ENCODE data around the gene POLG.

The POLG gene

GRCh38 chr15:89377024-89377841 is 42.6 kb upstream of the POLG start:
- Histone ChIP-seq H3K9me3 (ENCODE audit: insufficient read depth, low read length, severe bottlenecking) (no peaks in the 10 kb centered on the region), H3K36me3 (ENCODE audit: insufficient read depth, low read length) (no peaks in the 10 kb centered on the region), H3K27ac (ENCODE audit: low read length) (no peak overlapping the region), H3K4me2 (ENCODE audit: insufficient read depth, low read length) (no peak overlapping the region), H3K27me3 (ENCODE audit: insufficient read depth, low read length, poor library complexity) (peaks cover 9% of the 10 kb centered on the region), H3K9ac (ENCODE audit: low read depth, low read length) (no peak overlapping the region), H4K20me1 (ENCODE audit: insufficient read depth, low read length) (no peaks in the 10 kb centered on the region), H2AFZ (ENCODE audit: low read depth, low read length) (no peak overlapping the region), H3K79me2 (ENCODE audit: insufficient read depth, low read length) (no peaks in the 10 kb centered on the region), H3K4me3 (ENCODE audit: low read depth in 1 of 2, low read length in 2 of 2) (no peak overlapping the region), H3K4me1 (ENCODE audit: insufficient read depth, low read length) (no peaks in the 10 kb centered on the region)
- DNase-seq (no peak), ATAC-seq (ENCODE audit: insufficient read depth, low read depth) (no peak)
- no peak for TF ChIP-seq EZH2 (IDR thresholded peaks at IDR 0.05; ENCODE audit: borderline replicate concordance, low read depth, low read length, severe bottlenecking)
- TF ChIP-seq, protein P1, sequence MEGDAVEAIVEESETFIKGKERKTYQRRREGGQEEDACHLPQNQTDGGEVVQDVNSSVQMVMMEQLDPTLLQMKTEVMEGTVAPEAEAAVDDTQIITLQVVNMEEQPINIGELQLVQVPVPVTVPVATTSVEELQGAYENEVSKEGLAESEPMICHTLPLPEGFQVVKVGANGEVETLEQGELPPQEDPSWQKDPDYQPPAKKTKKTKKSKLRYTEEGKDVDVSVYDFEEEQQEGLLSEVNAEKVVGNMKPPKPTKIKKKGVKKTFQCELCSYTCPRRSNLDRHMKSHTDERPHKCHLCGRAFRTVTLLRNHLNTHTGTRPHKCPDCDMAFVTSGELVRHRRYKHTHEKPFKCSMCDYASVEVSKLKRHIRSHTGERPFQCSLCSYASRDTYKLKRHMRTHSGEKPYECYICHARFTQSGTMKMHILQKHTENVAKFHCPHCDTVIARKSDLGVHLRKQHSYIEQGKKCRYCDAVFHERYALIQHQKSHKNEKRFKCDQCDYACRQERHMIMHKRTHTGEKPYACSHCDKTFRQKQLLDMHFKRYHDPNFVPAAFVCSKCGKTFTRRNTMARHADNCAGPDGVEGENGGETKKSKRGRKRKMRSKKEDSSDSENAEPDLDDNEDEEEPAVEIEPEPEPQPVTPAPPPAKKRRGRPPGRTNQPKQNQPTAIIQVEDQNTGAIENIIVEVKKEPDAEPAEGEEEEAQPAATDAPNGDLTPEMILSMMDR (IDR thresholded peaks at IDR 0.05; ENCODE audit: borderline replicate concordance, extremely low read depth, low read length, poor library complexity, severe bottlenecking) = no peak

- Histone ChIP-seq H2AFZ (ENCODE audit: low read depth, low read length) (no peak overlapping the region), H3K9me3 (ENCODE audit: insufficient read depth, low read length, severe bottlenecking) (no peaks in the 10 kb centered on the region), H3K9ac (ENCODE audit: low read depth, low read length) (no peak overlapping the region), H3K4me2 (ENCODE audit: insufficient read depth, low read length) (no peak overlapping the region), H3K36me3 (ENCODE audit: insufficient read depth, low read length) (no peaks in the 10 kb centered on the region), H3K4me3 (ENCODE audit: low read depth in 1 of 2, low read length in 2 of 2) (no peak overlapping the region), H3K27me3 (ENCODE audit: insufficient read depth, low read length, poor library complexity) (peaks cover 3% of the 10 kb centered on the region), H3K79me2 (ENCODE audit: insufficient read depth, low read length) (no peaks in the 10 kb centered on the region), H4K20me1 (ENCODE audit: insufficient read depth, low read length) (no peaks in the 10 kb centered on the region), H3K27ac (ENCODE audit: low read length) (no peak overlapping the region), H3K4me1 (ENCODE audit: insufficient read depth, low read length) (no peaks in the 10 kb centered on the region)
- DNase-seq (no peak), ATAC-seq (ENCODE audit: insufficient read depth, low read depth) (no peak)
- TF ChIP-seq, protein P1 (IDR thresholded peaks at IDR 0.05; ENCODE audit: borderline replicate concordance, extremely low read depth, low read length, poor library complexity, severe bottlenecking) = no peak
- no peak for TF ChIP-seq EZH2 (IDR thresholded peaks at IDR 0.05; ENCODE audit: borderline replicate concordance, low read depth, low read length, severe bottlenecking)
These were observed 41.8 kb upstream of the POLG start for GRCh38 chr15:89376388-89376787.

DNA sequence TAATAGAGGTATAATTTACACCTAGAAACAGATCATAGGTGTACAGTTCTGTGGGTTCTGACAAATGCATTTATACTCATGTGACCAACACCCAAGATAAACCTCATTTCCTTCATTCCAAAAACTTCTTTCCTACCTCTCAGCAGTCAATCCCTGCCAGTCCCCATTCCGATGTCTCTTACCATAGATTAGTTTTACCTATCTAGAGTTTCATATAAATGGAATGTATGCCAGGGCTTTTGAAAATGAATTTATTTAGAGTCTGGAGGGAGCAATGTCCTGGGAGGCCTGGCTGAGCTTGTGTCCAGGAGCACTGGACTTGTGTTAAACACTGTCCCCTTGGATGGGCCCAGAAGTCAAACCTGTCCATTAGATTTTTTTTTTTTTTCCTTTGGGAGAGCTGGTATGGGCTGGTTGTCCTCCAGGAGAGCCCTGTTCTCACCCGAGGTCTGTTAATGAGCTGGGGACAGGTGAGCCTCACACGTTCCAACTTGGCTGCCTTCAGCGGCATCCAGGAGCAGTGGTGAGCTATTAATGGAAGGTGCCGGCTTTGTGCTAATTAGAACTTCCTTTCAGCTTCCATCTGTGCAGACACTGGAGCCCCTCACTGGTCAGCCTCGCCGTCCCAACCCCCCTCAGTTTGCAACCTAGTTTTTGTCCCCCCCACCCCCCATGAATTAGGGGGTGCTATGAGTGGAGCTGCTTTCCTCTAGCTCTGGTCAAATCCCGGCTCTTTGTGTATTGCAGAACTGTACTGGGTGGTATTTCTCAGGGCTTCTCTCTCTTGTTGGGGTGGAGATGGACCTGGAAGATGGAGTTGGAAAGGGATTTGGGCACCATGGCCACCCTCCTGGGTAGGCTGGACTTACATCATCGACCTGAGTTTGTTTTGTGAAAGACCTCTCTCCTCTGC is 40.7 kb upstream of the POLG start:
- ATAC-seq (ENCODE audit: insufficient read depth, low read depth) (no peak), DNase-seq (no peak)
- Histone ChIP-seq H3K36me3 (ENCODE audit: insufficient read depth, low read length) (no peaks in the 10 kb centered on the region), H3K27ac (ENCODE audit: low read length) (no peak overlapping the region), H3K9ac (ENCODE audit: low read depth, low read length) (no peak overlapping the region), H2AFZ (ENCODE audit: low read depth, low read length) (no peak overlapping the region), H4K20me1 (ENCODE audit: insufficient read depth, low read length) (no peaks in the 10 kb centered on the region), H3K4me1 (ENCODE audit: insufficient read depth, low read length) (no peaks in the 10 kb centered on the region), H3K4me2 (ENCODE audit: insufficient read depth, low read length) (no peak overlapping the region), H3K4me3 (ENCODE audit: low read depth in 1 of 2, low read length in 2 of 2) (no peak overlapping the region), H3K9me3 (ENCODE audit: insufficient read depth, low read length, severe bottlenecking) (no peaks in the 10 kb centered on the region), H3K79me2 (ENCODE audit: insufficient read depth, low read length) (no peaks in the 10 kb centered on the region), H3K27me3 (ENCODE audit: insufficient read depth, low read length, poor library complexity) (peaks cover 3% of the 10 kb centered on the region)
- TF ChIP-seq EZH2 (IDR thresholded peaks at IDR 0.05; ENCODE audit: borderline replicate concordance, low read depth, low read length, severe bottlenecking) = no peak
- TF ChIP-seq, protein P1 (IDR thresholded peaks at IDR 0.05; ENCODE audit: borderline replicate concordance, extremely low read depth, low read length, poor library complexity, severe bottlenecking) = no peak
